SK-N-SH treated with all-trans-retinoic acid at 6 μM for 48 hours (cell line): ENCODE results near the gene SIX5.

ENCODE experiments used
- ARNTL ChIP-seq: fragments of 450-650 bp; formaldehyde crosslinking; IDR thresholded peaks from 2 replicates; pipeline ENCODE4 v1.5.0; 2020; ENCODE audit warnings: low read depth, mild to moderate bottlenecking, moderate library complexity, borderline replicate concordance
- BACH2 ChIP-seq: fragments of 250-450 bp; sonication (Bioruptor Pico); IDR thresholded peaks from 2 replicates; pipeline ENCODE4 v1.9.0; 2021; ENCODE audit warnings: mild to moderate bottlenecking, borderline replicate concordance
- ESRRG ChIP-seq: fragments of 250-450 bp; sonication (Bioruptor Pico); IDR thresholded peaks from 2 replicates; pipeline ENCODE4 v1.6.1; 2021; ENCODE audit warnings: mild to moderate bottlenecking
- GLIS3 ChIP-seq: fragments of 250-450 bp; sonication (Bioruptor Pico); IDR thresholded peaks from 2 replicates; pipeline ENCODE4 v1.5.0; 2020; ENCODE audit warnings: mild to moderate bottlenecking, moderate library complexity
- SNAI2 ChIP-seq: fragments of 250-450 bp; sonication (Bioruptor Pico); IDR thresholded peaks from 2 replicates; pipeline ENCODE4 v1.5.0; 2020; ENCODE audit warnings: mild to moderate bottlenecking, moderate library complexity
- TOX ChIP-seq: fragments of 250-450 bp; sonication (Bioruptor Pico); IDR thresholded peaks from 2 replicates; pipeline ENCODE4 v1.8.0; 2021; ENCODE audit warnings: mild to moderate bottlenecking, moderate library complexity, borderline replicate concordance
- ZC3H10 ChIP-seq: fragments of 250-450 bp; sonication (Bioruptor Pico); IDR thresholded peaks from 2 replicates; pipeline ENCODE4 v1.5.1; 2021; ENCODE audit warnings: mild to moderate bottlenecking, moderate library complexity
- ZNF70 ChIP-seq: fragments of 450-650 bp; formaldehyde crosslinking; IDR thresholded peaks from 2 replicates; pipeline ENCODE4 v1.5.0; 2020; ENCODE audit warnings: mild to moderate bottlenecking, moderate library complexity
- ZNF8 ChIP-seq: fragments of 450-650 bp; formaldehyde crosslinking; IDR thresholded peaks from 2 replicates; pipeline ENCODE4 v1.5.0; 2020; ENCODE audit warnings: mild to moderate bottlenecking, moderate library complexity
- TF ChIP-seq, protein P1 (sequence below): fragments of 250-450 bp; sonication (Bioruptor Pico); IDR thresholded peaks from 2 replicates; pipeline ENCODE4 v1.8.0; 2020; ENCODE audit warnings: mild to moderate bottlenecking, moderate library complexity, borderline replicate concordance
- TF ChIP-seq, protein P2 (sequence below): fragments of 250-450 bp; sonication (Bioruptor Pico); IDR thresholded peaks from 2 replicates; pipeline ENCODE4 v1.5.1; 2020; ENCODE audit warnings: low read depth, mild to moderate bottlenecking, moderate library complexity

DNA sequence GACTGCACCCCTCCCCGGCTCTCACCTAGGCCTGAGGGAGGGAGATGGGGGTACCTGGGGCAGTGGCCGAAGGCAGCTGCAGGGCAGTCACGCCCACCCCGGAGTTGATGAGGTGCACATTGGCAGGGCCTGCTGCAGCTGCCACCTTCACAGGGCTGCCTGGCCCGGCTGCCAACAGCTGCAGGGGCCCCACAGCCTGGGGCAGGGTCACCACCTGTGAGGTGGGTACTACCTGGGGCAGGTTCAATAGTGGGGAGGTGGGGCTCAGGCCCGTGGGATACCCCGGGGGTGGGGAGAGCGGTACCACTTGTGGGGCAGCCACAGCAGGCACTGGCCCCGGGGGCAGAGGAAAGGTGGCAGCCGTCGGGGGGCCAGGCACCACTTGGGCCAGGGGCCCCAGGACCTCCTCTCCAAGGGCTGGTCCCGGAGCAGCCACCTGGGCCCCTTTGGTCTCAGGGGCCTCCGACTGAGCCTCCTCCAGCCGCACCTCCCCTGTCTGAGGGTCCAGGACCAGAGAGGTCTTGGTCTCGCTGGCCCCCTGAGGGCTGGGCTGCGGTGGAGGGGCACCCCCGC, 2.7 kb downstream of the SIX5 start:
- TF ChIP-seq BACH2 (CRISPR knock-in tag), result no peak
- TF ChIP-seq ARNTL, result no peak
- TF ChIP-seq GLIS3 (CRISPR knock-in tag), result no peak
- no peak for TF ChIP-seq SNAI2 (CRISPR knock-in tag)
- no peak for TF ChIP-seq TOX
- TF ChIP-seq, protein P1, sequence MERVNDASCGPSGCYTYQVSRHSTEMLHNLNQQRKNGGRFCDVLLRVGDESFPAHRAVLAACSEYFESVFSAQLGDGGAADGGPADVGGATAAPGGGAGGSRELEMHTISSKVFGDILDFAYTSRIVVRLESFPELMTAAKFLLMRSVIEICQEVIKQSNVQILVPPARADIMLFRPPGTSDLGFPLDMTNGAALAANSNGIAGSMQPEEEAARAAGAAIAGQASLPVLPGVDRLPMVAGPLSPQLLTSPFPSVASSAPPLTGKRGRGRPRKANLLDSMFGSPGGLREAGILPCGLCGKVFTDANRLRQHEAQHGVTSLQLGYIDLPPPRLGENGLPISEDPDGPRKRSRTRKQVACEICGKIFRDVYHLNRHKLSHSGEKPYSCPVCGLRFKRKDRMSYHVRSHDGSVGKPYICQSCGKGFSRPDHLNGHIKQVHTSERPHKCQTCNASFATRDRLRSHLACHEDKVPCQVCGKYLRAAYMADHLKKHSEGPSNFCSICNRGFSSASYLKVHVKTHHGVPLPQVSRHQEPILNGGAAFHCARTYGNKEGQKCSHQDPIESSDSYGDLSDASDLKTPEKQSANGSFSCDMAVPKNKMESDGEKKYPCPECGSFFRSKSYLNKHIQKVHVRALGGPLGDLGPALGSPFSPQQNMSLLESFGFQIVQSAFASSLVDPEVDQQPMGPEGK (CRISPR knock-in tag), result no peak
- TF ChIP-seq ZNF8, result no peak
- TF ChIP-seq ZC3H10, result no peak
- no peak for TF ChIP-seq ESRRG (CRISPR knock-in tag)
- TF ChIP-seq, protein P2, sequence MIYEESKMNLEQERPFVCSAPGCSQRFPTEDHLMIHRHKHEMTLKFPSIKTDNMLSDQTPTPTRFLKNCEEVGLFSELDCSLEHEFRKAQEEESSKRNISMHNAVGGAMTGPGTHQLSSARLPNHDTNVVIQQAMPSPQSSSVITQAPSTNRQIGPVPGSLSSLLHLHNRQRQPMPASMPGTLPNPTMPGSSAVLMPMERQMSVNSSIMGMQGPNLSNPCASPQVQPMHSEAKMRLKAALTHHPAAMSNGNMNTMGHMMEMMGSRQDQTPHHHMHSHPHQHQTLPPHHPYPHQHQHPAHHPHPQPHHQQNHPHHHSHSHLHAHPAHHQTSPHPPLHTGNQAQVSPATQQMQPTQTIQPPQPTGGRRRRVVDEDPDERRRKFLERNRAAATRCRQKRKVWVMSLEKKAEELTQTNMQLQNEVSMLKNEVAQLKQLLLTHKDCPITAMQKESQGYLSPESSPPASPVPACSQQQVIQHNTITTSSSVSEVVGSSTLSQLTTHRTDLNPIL (CRISPR knock-in tag), result no peak
- no peak for TF ChIP-seq ZNF70 (CRISPR knock-in tag)
